ENCODE data around the gene OS9. TPM values are rescaled to one million over a fixed set of nuclear protein-coding genes. Genes with fewer than 3 reads are reported as not detected.

The OS9 gene
- total RNA-seq, 1 experiment from 2014 or later: 145 TPM

GRCh38 chr12:57737467-57738460 is 43.8 kb downstream of the OS9 start:
- intact Hi-C loops (cut with micrococcal nuclease): no loop called here
- Histone ChIP-seq H3K9me2 (replicated peaks; ENCODE audit: low read length) (no peaks in the 10 kb centered on the region), H4K20me1 (ENCODE audit: low read length) (no peaks in the 10 kb centered on the region), H3K36me3 (ENCODE audit: low read depth, low read length) (no peaks in the 10 kb centered on the region), H3K9ac (ENCODE audit: low read length) (no peak overlapping the region), H2AFZ (ENCODE audit: low read length) (no peak overlapping the region), H3K4me1 (ENCODE audit: insufficient read depth, low read length) (peaks cover 17% of the 10 kb centered on the region), H3K4me3 (ENCODE audit: low read length) (peak overlapping the region; percentile 64), H3K27ac (ENCODE audit: low read length) (no peak overlapping the region), H3K4me2 (ENCODE audit: low read length) (peak overlapping the region; percentile 87), H3F3A (ENCODE audit: low read length, unreplicated experiment) (no peaks in the 10 kb centered on the region), H3K79me2 (ENCODE audit: low read length) (no peaks in the 10 kb centered on the region), H3K27me3 (ENCODE audit: low read length) (peaks cover 50% of the 10 kb centered on the region), H3K9me3 (ENCODE audit: low read length) (no peaks in the 10 kb centered on the region)
- ATAC-seq: peak; percentile 7; the same call in 1 of the 2 replicates
- DNase-seq: no peak
- ChIA-PET CTCF (no interaction called here), POLR2A (ENCODE audit: unreplicated experiment) (no interaction called here)
- BruUV-seq (replicated peaks): no TSS peak
- peak; percentile 52; the same call in 1 of the 2 replicates for TF ChIP-seq EZH2phosphoT487 (IDR thresholded peaks at IDR 0.05; ENCODE audit: borderline replicate concordance, low read length)
- peak; percentile 94 for TF ChIP-seq EZH2 (IDR thresholded peaks at IDR 0.05; ENCODE audit: low read length, unreplicated experiment)
- peak; percentile 9; the same call in 1 of the 2 replicates for TF ChIP-seq CTCF (conservative IDR thresholded peaks at IDR 0.05; ENCODE audit: low read depth, low read length)

- Histone ChIP-seq H3K4me2 (ENCODE audit: low read length) (peak within 1 kb of the TSS; percentile 87), H3F3A (ENCODE audit: low read length, unreplicated experiment) (no peaks in the 10 kb centered on the region), H3K4me1 (ENCODE audit: insufficient read depth, low read length) (peaks cover 17% of the 10 kb centered on the region), H2AFZ (ENCODE audit: low read length) (no peak within 1 kb of the TSS), H3K9ac (ENCODE audit: low read length) (no peak within 1 kb of the TSS), H3K4me3 (ENCODE audit: low read length) (peak within 1 kb of the TSS; percentile 64), H3K27me3 (ENCODE audit: low read length) (peaks cover 50% of the 10 kb centered on the region), H3K79me2 (ENCODE audit: low read length) (no peaks in the 10 kb centered on the region), H3K36me3 (ENCODE audit: low read depth, low read length) (no peaks in the 10 kb centered on the region), H4K20me1 (ENCODE audit: low read length) (no peaks in the 10 kb centered on the region), H3K27ac (ENCODE audit: low read length) (no peak within 1 kb of the TSS), H3K9me3 (ENCODE audit: low read length) (no peaks in the 10 kb centered on the region), H3K9me2 (replicated peaks; ENCODE audit: low read length) (no peaks in the 10 kb centered on the region)
- no peak for DNase-seq
- intact Hi-C loops (cut with micrococcal nuclease): no loop called here
- POLR2A ChIA-PET (ENCODE audit: unreplicated experiment): no interaction called here
- TF ChIP-seq EZH2 (IDR thresholded peaks at IDR 0.05; ENCODE audit: low read length, unreplicated experiment): no peak
- no peak for TF ChIP-seq EZH2phosphoT487 (IDR thresholded peaks at IDR 0.05; ENCODE audit: borderline replicate concordance, low read length)
- no peak for TF ChIP-seq CTCF (conservative IDR thresholded peaks at IDR 0.05; ENCODE audit: low read depth, low read length)
- no TSS peak for BruUV-seq (replicated peaks)
- CTCF ChIA-PET: no interaction called here
- ATAC-seq: no peak
These were observed 44.8 kb downstream of the OS9 start, which contains the start of gene AGAP2 for GRCh38 chr12:57738661-57739237. AGAP2 (minus strand) TSS chr12:57738742; CDS start chr12:57738246, 496 bp downstream.

Measured in PC-3 (cell line).